Astrocyte (in vitro differentiated cells and primary cell): ENCODE measurements around the gene TREX2. TPM values are rescaled to one million over a fixed set of nuclear protein-coding genes. Genes with fewer than 3 reads are reported as not detected.

Source experiments
- DNase-seq: peaks from one replicate; pipeline ENCODE4 v3.0.0-alpha.2; 2010; ENCODE audit warnings: low read depth
- FAIRE-seq: peaks from 2 replicates; lab custom pipeline; 2011; peaks lifted over from hg19 to GRCh38; lab: Jason Lieb, UNC
- H2AFZ ChIP-seq: 2 replicates; pipeline ENCODE4 v1.6.0; 2012; ENCODE audit warnings: low read depth, low read length, inconsistent platforms
- H3K27ac ChIP-seq: 2 replicates; pipeline ENCODE4 v1.5.1; 2011; ENCODE audit warnings: low read depth, low read length, inconsistent platforms
- H3K27me3 ChIP-seq: 2 replicates; pipeline ENCODE4 v1.6.0; 2011; ENCODE audit warnings: low read length, inconsistent platforms; ENCODE audit not compliant: insufficient read depth
- H3K36me3 ChIP-seq: 2 replicates; pipeline ENCODE4 v1.5.1; 2011; ENCODE audit warnings: low read length, inconsistent platforms; ENCODE audit not compliant: insufficient read depth
- H3K4me1 ChIP-seq: 2 replicates; pipeline ENCODE4 v1.5.1; 2011; ENCODE audit warnings: low read length, inconsistent platforms; ENCODE audit not compliant: insufficient read depth
- H3K4me2 ChIP-seq: 2 replicates; pipeline ENCODE4 v1.6.0; 2012; ENCODE audit warnings: low read length, inconsistent platforms
- H3K4me3 ChIP-seq: 2 replicates; pipeline ENCODE4 v1.5.1; 2011; ENCODE audit warnings: low read depth, mild to moderate bottlenecking, low read length, inconsistent platforms; ENCODE audit not compliant: insufficient read depth
- H3K79me2 ChIP-seq: 2 replicates; pipeline ENCODE4 v1.6.0; 2012; ENCODE audit warnings: mild to moderate bottlenecking, low read length, inconsistent platforms; ENCODE audit not compliant: insufficient read depth
- H3K9ac ChIP-seq: 2 replicates; pipeline ENCODE4 v1.6.0; 2012; ENCODE audit warnings: mild to moderate bottlenecking, low read length, inconsistent platforms
- H3K9me3 ChIP-seq: 2 replicates; pipeline ENCODE4 v1.5.1; 2012; ENCODE audit warnings: low read depth, mild to moderate bottlenecking, low read length, inconsistent platforms; ENCODE audit not compliant: insufficient read depth
- H4K20me1 ChIP-seq: 2 replicates; pipeline ENCODE4 v1.6.0; 2012; ENCODE audit warnings: low read length, inconsistent platforms; ENCODE audit not compliant: insufficient read depth
- H3K27ac Mint-ChIP-seq: one replicate; pipeline ENCODE4 v1.8.0; 2021; ENCODE audit warnings: mild to moderate bottlenecking, mixed read lengths; ENCODE audit not compliant: unreplicated experiment
- H3K27me3 Mint-ChIP-seq: one replicate; pipeline ENCODE4 v1.8.0; 2021; ENCODE audit warnings: low read depth, mixed read lengths; ENCODE audit not compliant: unreplicated experiment
- H3K36me3 Mint-ChIP-seq: one replicate; pipeline ENCODE4 v1.8.0; 2021; ENCODE audit warnings: low read depth, mixed read lengths; ENCODE audit not compliant: unreplicated experiment
- H3K4me1 Mint-ChIP-seq: one replicate; pipeline ENCODE4 v1.8.0; 2021; ENCODE audit warnings: low read depth, mixed read lengths; ENCODE audit not compliant: unreplicated experiment
- H3K4me3 Mint-ChIP-seq: one replicate; pipeline ENCODE4 v1.8.0; 2021; ENCODE audit warnings: mild to moderate bottlenecking, moderate library complexity, mixed read lengths; ENCODE audit not compliant: unreplicated experiment
- H3K9me3 Mint-ChIP-seq: one replicate; pipeline ENCODE4 v1.8.0; 2021; ENCODE audit warnings: mild to moderate bottlenecking, mixed read lengths; ENCODE audit not compliant: unreplicated experiment
- EZH2 ChIP-seq: IDR thresholded peaks from 2 replicates; pipeline ENCODE4 v1.6.1; 2012; ENCODE audit warnings: mild to moderate bottlenecking, low read length, inconsistent platforms; ENCODE audit not compliant: insufficient read depth
- total RNA-seq: library from RNA; stranded (reverse); gene quantifications from 2 replicates; pipeline ENCODE4 v1.2.1, GENCODE V29; 2021
- TF ChIP-seq, protein P1 (sequence below): IDR thresholded peaks from 2 replicates; pipeline ENCODE4 v1.5.1; 2011; ENCODE audit warnings: low read depth, mild to moderate bottlenecking, inconsistent platforms, low read length, moderate library complexity; ENCODE audit not compliant: insufficient read depth

The TREX2 gene
- total RNA-seq, 1 donor from 2014 or later = 0.36 TPM

DNA sequence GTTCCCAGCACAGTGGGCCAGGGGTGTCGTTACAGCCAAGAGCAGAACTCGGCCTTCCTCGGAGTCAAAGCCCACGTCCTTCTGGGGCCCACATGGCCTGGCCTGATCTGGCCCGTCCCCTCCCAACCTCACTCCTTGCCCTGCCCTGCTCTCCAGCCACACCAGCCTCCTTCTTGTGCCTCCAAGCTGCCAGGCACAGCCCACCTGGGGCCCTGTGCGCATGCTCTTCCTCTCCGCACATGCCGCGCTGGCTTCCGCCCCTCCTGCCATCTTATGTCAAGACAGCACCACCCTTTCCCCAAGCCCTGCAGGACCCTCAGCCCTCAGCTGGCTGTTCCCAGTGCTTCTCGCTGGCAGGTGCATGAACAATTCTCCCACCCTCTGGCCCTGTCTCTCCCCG lies 17.7 kb upstream of the TREX2 start:
- Histone ChIP-seq H3K4me1 (peaks cover 14% of the 10 kb centered on the region), H3K9ac (no peak overlapping the region), H3K4me3 (no peak overlapping the region), H3K4me2 (no peak overlapping the region), H3K9me3 (no peaks in the 10 kb centered on the region), H2AFZ (no peak overlapping the region), H3K27me3 (no peaks in the 10 kb centered on the region), H3K36me3 (no peaks in the 10 kb centered on the region), H3K27ac (no peak overlapping the region), H4K20me1 (no peaks in the 10 kb centered on the region), H3K79me2 (peaks cover 3% of the 10 kb centered on the region)
- Mint-ChIP-seq H3K36me3 (no peaks in the 10 kb centered on the region), H3K4me3 (no peak overlapping the region), H3K27ac (no peak overlapping the region), H3K9me3 (no peaks in the 10 kb centered on the region), H3K4me1 (peaks cover 14% of the 10 kb centered on the region), H3K27me3 (no peaks in the 10 kb centered on the region)
- FAIRE-seq (no peak), DNase-seq (no peak)
- no peak for TF ChIP-seq EZH2
- TF ChIP-seq, protein P1, sequence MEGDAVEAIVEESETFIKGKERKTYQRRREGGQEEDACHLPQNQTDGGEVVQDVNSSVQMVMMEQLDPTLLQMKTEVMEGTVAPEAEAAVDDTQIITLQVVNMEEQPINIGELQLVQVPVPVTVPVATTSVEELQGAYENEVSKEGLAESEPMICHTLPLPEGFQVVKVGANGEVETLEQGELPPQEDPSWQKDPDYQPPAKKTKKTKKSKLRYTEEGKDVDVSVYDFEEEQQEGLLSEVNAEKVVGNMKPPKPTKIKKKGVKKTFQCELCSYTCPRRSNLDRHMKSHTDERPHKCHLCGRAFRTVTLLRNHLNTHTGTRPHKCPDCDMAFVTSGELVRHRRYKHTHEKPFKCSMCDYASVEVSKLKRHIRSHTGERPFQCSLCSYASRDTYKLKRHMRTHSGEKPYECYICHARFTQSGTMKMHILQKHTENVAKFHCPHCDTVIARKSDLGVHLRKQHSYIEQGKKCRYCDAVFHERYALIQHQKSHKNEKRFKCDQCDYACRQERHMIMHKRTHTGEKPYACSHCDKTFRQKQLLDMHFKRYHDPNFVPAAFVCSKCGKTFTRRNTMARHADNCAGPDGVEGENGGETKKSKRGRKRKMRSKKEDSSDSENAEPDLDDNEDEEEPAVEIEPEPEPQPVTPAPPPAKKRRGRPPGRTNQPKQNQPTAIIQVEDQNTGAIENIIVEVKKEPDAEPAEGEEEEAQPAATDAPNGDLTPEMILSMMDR = no peak

DNA sequence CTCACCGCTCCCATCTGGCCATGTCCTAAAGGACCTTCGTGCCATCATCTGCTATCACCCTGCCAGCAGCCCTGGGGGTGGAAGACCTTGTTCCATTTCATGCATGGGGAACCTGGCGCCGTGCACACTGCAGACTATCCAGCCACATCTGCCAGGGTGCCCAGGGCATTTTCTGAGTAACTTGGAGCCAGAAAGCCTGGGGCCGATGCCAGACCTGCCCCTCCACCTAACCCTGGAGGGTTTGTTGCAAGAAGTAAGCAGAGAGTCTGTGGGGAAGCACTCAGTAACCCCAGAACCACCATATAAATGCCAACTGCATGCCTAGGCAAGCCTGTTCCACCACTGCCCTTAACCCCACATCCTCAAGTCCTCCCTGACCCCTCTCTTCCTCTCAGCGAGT lies 17.2 kb upstream of the TREX2 start:
- H3K79me2 ChIP-seq = no peaks in the 10 kb centered on the region
- DNase-seq = no peak
- FAIRE-seq = no peak
- H3K4me2 ChIP-seq = no peak overlapping the region
- no peak overlapping the region for H3K4me3 Mint-ChIP-seq
- no peaks in the 10 kb centered on the region for H4K20me1 ChIP-seq
- H3K27me3 Mint-ChIP-seq = no peaks in the 10 kb centered on the region
- no peak overlapping the region for H2AFZ ChIP-seq
- no peaks in the 10 kb centered on the region for H3K36me3 ChIP-seq
- peaks cover 14% of the 10 kb centered on the region for H3K4me1 ChIP-seq
- no peaks in the 10 kb centered on the region for H3K9me3 ChIP-seq
- H3K9ac ChIP-seq = no peak overlapping the region
- H3K4me1 Mint-ChIP-seq = peaks cover 14% of the 10 kb centered on the region
- H3K36me3 Mint-ChIP-seq = no peaks in the 10 kb centered on the region
- H3K27ac ChIP-seq = no peak overlapping the region
- H3K27ac Mint-ChIP-seq = no peak overlapping the region
- H3K9me3 Mint-ChIP-seq = no peaks in the 10 kb centered on the region
- no peaks in the 10 kb centered on the region for H3K27me3 ChIP-seq
- H3K4me3 ChIP-seq = no peak overlapping the region
- TF ChIP-seq EZH2 = no peak
- TF ChIP-seq, protein P1 = no peak

- H3K27me3 ChIP-seq = no peaks in the 10 kb centered on the region
- H3K27me3 Mint-ChIP-seq = no peaks in the 10 kb centered on the region
- H3K36me3 ChIP-seq = no peaks in the 10 kb centered on the region
- no peaks in the 10 kb centered on the region for H3K79me2 ChIP-seq
- H3K4me3 ChIP-seq = no peak overlapping the region
- H2AFZ ChIP-seq = no peak overlapping the region
- TF ChIP-seq EZH2 = no peak
- TF ChIP-seq, protein P1 = no peak
- no peak overlapping the region for H3K9ac ChIP-seq
- no peak overlapping the region for H3K4me2 ChIP-seq
- FAIRE-seq (no peak), DNase-seq (no peak)
- H4K20me1 ChIP-seq = no peaks in the 10 kb centered on the region
- no peak overlapping the region for H3K4me3 Mint-ChIP-seq
- H3K27ac ChIP-seq = no peak overlapping the region
- no peaks in the 10 kb centered on the region for H3K36me3 Mint-ChIP-seq
- peaks cover 14% of the 10 kb centered on the region for H3K4me1 Mint-ChIP-seq
- H3K9me3 ChIP-seq = no peaks in the 10 kb centered on the region
- H3K4me1 ChIP-seq = peaks cover 14% of the 10 kb centered on the region
- no peak overlapping the region for H3K27ac Mint-ChIP-seq
- H3K9me3 Mint-ChIP-seq = no peaks in the 10 kb centered on the region
Measured at GRCh38 chrX:153462291-153462690, 16.4 kb upstream of the TREX2 start.
